ENCODE measurements around the gene CHURC1.

Gene CHURC1

DNA sequence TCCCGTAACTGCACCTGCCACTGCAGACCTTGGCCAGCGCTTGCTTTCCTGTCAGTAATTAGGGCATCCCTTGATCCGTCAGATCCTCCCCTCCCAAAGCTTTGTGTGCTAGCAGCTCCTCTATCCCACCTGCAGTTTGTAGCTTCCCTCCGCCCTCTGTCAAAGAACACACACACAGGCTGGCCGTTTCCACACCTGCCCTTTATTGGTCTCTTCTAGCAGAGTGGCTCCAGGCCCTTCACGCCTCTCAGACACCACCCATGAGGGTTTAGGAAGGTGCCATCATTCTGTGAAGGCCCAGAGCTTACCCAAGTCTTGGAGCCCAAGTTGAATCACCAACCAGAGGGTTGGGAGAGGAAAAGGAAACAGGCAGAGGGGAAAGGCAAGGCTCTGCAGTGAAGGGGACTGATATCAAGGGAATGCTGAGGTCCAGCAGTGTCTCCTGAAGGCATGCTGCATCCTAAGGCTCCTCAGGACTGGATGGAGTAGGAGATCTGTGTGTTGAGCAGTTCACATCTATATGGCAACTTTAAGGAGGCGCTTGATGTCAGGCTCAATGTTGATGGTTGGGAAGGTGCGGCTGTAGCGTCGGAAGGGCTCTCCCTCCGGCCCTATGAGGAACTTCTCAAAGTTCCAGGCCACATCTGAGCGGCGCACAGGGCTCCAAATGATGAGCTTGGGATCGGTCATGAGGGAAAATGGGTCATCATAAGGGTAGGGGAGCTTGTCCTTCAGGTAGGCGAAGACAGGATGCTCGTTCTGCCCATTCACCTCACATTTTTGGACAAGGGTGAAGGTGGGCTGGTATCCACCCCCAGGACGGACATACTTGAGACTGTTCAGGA is 24.9 kb downstream of the CHURC1 start:
- ChIA-PET CTCF (interaction anchor here (0.9 to 2.0 kb wide), 6 partner anchors 8 to 138 kb away, joined by 3 to 12 read pairs (median 5); no protein-coding TSS in a partner anchor), POLR2A (interaction anchor here (0.6 kb wide), 1 partner anchor 14 kb away, joined by 3 read pairs; no protein-coding TSS in a partner anchor)
- no peak overlapping the region for H3K4me3 ChIP-seq (ENCODE audit: low read depth, low read length)
- TF ChIP-seq, protein P1, sequence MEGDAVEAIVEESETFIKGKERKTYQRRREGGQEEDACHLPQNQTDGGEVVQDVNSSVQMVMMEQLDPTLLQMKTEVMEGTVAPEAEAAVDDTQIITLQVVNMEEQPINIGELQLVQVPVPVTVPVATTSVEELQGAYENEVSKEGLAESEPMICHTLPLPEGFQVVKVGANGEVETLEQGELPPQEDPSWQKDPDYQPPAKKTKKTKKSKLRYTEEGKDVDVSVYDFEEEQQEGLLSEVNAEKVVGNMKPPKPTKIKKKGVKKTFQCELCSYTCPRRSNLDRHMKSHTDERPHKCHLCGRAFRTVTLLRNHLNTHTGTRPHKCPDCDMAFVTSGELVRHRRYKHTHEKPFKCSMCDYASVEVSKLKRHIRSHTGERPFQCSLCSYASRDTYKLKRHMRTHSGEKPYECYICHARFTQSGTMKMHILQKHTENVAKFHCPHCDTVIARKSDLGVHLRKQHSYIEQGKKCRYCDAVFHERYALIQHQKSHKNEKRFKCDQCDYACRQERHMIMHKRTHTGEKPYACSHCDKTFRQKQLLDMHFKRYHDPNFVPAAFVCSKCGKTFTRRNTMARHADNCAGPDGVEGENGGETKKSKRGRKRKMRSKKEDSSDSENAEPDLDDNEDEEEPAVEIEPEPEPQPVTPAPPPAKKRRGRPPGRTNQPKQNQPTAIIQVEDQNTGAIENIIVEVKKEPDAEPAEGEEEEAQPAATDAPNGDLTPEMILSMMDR (IDR thresholded peaks at IDR 0.05; ENCODE audit: insufficient read depth, low read length, missing control alignments): no peak
- DNase-seq (ENCODE audit: low read depth, low spot score): no peak

DNA sequence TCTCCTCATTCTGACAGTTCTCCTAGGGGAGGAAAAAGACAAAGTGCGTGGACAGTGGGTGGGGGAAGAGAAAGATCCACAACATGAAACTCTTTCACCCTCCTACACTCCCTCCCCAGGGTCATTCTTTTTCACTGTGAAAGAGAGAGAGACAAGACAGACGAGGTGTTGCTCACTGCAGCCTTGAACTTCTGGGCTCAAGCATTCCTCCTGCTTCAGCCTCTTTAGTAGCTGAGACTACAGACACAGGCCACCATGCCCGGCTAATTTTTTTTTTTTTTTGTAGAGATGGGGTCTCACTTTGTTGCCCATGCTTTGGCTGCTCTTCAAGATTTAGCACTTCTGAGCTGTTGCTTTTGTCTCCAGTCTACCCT is 25.5 kb downstream of the CHURC1 start:
- DNase-seq (ENCODE audit: low read depth, low spot score): no peak
- POLR2A ChIA-PET: no interaction called here
- TF ChIP-seq, protein P1 (IDR thresholded peaks at IDR 0.05; ENCODE audit: insufficient read depth, low read length, missing control alignments): no peak

DNA sequence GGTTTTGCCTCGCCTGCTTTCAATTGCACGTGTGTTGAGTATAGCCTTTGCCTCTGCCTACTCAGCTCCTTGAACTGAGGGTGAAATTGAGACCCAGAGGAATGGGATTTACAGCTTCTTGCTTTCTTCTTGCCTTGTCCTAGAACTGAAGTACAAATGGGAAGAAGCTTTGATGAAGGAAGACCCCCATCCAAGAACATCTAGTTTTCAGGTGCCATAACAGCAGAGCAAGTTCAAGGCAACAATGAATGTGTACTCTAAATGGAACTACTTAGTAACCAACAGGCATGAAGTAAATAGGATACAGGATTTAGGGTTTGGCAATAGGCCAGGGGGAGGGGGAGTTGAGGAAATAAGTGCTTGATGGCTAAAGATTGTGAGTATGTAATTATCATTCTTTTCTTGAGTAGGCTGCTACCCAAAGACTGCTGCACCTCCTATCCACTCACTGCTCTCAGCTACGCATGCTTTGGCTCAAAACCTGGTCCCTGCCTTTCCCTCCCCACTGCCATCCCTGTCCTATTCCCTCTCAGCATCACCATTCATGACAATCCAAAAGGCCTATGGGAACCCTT is 26.2 kb downstream of the CHURC1 start:
- no peak for DNase-seq (ENCODE audit: low read depth, low spot score)
- TF ChIP-seq, protein P1 (IDR thresholded peaks at IDR 0.05; ENCODE audit: insufficient read depth, low read length, missing control alignments): no peak
- ChIA-PET CTCF (interaction anchor here (0.9 to 2.0 kb wide), 3 partner anchors 20 to 117 kb away, joined by 3 to 12 read pairs (median 5); no protein-coding TSS in a partner anchor), POLR2A (no interaction called here)
- H3K4me3 ChIP-seq (ENCODE audit: low read depth, low read length): no peak overlapping the region

More for the DNA sequence above, 25.5 kb downstream of the CHURC1 start:
- CTCF ChIA-PET: interaction anchor here (0.9 to 2.0 kb wide), 4 partner anchors 19 to 117 kb away, joined by 3 to 12 read pairs (median 6); no protein-coding TSS in a partner anchor
- H3K4me3 ChIP-seq (ENCODE audit: low read depth, low read length): no peak overlapping the region

DNA sequence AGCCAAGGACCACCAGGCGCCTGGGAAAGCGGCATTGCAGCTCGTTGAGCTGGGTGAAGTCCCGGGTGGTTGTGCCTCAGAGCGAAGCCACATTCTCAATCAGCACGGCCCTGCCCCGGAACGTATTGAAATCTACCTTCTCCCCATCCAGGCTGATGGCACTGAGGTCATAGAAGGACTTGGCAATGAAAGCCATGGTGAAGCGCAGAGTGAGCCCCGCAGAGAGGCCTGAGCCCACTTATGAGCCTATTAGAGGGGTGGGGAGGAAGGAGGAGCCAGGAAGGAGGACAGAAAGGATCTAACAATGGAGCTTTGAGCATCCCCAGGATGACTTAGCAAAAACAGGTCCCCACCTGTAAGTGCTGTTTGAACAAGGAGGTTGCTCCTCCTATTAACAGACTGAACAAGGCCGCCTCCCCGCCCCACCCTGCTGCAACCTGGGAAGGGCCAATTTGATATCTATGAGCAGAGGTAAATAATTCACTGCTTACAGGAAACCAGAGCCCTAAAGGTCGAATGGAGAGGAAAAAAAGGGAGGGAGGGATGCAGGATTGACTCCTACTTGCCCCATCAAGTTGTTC is 28.4 kb downstream of the CHURC1 start, which contains the start of gene GPX2:
Gene GPX2 (minus strand): TSS at position 215 of the 581 bp plus-strand sequence. CDS start 19 bp downstream, at position 196.
- POLR2A ChIA-PET: no interaction called here

DNA sequence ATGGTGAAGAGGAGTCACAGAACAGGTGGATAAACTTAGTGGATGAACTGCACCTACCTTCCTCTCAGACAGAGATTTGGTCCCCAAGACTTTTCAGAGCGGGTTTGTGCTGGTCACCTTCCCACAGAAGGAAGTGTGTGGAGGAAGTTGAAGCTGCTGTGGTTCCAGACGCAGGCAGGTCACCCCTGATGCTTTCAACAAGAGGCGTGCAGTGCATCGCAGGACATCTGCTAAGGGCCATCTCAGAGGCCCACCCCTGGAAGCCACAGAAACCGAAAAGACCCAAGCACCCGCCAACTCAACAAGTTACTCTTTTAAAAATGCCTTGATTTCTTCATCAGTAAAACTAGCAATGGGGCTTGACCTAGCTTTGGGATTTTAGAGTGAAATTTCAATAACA is 29.3 kb downstream of the CHURC1 start:
- TF ChIP-seq, protein P1 (IDR thresholded peaks at IDR 0.05; ENCODE audit: insufficient read depth, low read length, missing control alignments): no peak
- ChIA-PET CTCF (interaction anchor here (1.3 kb wide), 1 partner anchor 10 kb away, joined by 4 read pairs; no protein-coding TSS in a partner anchor), POLR2A (no interaction called here)

More for the DNA sequence above, 28.4 kb downstream of the CHURC1 start, which contains the start of gene GPX2:
- TF ChIP-seq, protein P1 (IDR thresholded peaks at IDR 0.05; ENCODE audit: insufficient read depth, low read length, missing control alignments): no peak
- no peak within 1 kb of the TSS for H3K4me3 ChIP-seq (ENCODE audit: low read depth, low read length)
- CTCF ChIA-PET: interaction anchor here (1.0 kb wide), 1 partner anchor 16 kb away, joined by 3 read pairs; no protein-coding TSS in a partner anchor
- DNase-seq (ENCODE audit: low read depth, low spot score): no peak

More for the DNA sequence above, 29.3 kb downstream of the CHURC1 start:
- H3K4me3 ChIP-seq (ENCODE audit: low read depth, low read length): no peak overlapping the region
- no peak for DNase-seq (ENCODE audit: low read depth, low spot score)

Measured in AG04449 (cell line).